ENCODE results near the gene ANO9. TPM values are rescaled to one million over a fixed set of nuclear protein-coding genes. Genes with fewer than 3 reads are reported as not detected.

The ANO9 gene
- total RNA-seq, 3 donors from 2014 or later (not counting 1 experiment from before 2014, with no cell fraction given), result 15.1 to 21.3 (median 15.1) TPM

DNA sequence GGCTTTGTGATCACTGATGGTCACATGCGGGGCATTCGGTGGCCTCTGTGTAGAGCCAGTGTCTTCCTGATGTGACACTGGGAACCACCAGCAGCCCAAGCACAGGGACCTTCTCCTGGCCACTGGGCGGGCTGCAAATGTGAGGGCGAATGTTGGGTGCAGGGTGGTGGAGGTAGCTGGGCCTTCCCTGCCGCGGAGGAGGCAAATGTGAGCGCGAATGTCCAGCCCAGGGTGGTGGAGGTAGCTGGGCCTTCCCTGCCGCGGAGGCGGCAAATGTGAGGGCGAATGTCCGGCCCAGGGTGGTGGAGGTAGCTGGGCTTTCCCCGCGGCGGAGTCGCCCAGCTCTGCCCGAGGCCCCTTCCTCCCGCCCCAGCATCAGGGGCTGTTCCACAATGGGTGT, 31.6 kb upstream of the ANO9 start:
- 97% methylated on average over 19 of the region's 19 CpGs for WGBS (ENCODE audit: insufficient coverage)
- no peak overlapping the region for H3K27ac Mint-ChIP-seq
- no peaks in the 10 kb centered on the region for H3K27me3 ChIP-seq (ENCODE audit: control insufficient read depth, insufficient read depth, low read length)
- H3K9me3 ChIP-seq (ENCODE audit: control insufficient read depth, insufficient read depth, low read length), result no peaks in the 10 kb centered on the region
- TF ChIP-seq, protein P1, sequence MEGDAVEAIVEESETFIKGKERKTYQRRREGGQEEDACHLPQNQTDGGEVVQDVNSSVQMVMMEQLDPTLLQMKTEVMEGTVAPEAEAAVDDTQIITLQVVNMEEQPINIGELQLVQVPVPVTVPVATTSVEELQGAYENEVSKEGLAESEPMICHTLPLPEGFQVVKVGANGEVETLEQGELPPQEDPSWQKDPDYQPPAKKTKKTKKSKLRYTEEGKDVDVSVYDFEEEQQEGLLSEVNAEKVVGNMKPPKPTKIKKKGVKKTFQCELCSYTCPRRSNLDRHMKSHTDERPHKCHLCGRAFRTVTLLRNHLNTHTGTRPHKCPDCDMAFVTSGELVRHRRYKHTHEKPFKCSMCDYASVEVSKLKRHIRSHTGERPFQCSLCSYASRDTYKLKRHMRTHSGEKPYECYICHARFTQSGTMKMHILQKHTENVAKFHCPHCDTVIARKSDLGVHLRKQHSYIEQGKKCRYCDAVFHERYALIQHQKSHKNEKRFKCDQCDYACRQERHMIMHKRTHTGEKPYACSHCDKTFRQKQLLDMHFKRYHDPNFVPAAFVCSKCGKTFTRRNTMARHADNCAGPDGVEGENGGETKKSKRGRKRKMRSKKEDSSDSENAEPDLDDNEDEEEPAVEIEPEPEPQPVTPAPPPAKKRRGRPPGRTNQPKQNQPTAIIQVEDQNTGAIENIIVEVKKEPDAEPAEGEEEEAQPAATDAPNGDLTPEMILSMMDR (IDR thresholded peaks at IDR 0.05), result no peak
- no peak for ATAC-seq
- H3K4me1 ChIP-seq (ENCODE audit: control insufficient read depth, insufficient read depth, low read length), result no peaks in the 10 kb centered on the region
- H3K27me3 Mint-ChIP-seq (ENCODE audit: low read depth in 2 of 2), result no peaks in the 10 kb centered on the region
- no peaks in the 10 kb centered on the region for H3K4me1 Mint-ChIP-seq
- H3K36me3 Mint-ChIP-seq, result no peaks in the 10 kb centered on the region
- no peaks in the 10 kb centered on the region for H3K36me3 ChIP-seq (ENCODE audit: control insufficient read depth, insufficient read depth, low read length)
- H3K4me3 ChIP-seq (ENCODE audit: low read length), result no peak overlapping the region
- no peak for DNase-seq
- no peak overlapping the region for H3K27ac ChIP-seq (ENCODE audit: low read length)
- no peak overlapping the region for H3K4me3 Mint-ChIP-seq
- H3K9me3 Mint-ChIP-seq, result no peaks in the 10 kb centered on the region
- intact Hi-C loops (cut with micrococcal nuclease), result no loop called here

DNA sequence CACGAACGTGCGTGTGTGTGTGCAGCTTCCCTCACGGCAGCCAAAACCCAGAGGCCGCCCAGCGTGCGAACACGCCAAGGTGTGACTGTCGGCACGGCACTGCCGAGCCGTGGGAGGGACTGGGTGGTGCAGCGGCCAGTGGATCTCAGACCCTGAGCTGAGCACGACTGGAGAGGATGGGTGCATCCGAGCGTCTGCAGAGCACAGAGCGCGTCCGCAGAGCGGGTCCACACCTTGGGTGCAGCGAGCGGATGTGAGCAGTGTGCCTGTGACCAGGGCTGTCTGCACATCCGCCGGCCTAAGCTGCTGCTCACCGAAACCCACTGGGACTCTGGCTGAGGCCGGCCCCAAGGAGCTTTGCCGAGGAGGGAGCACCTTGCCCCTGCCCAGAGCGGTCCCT, 31.0 kb upstream of the ANO9 start:
- H3K27me3 Mint-ChIP-seq (ENCODE audit: low read depth in 2 of 2), result no peaks in the 10 kb centered on the region
- H3K4me1 Mint-ChIP-seq, result no peaks in the 10 kb centered on the region
- Histone ChIP-seq H3K36me3 (ENCODE audit: control insufficient read depth, insufficient read depth, low read length) (no peaks in the 10 kb centered on the region), H3K27me3 (ENCODE audit: control insufficient read depth, insufficient read depth, low read length) (no peaks in the 10 kb centered on the region), H3K27ac (ENCODE audit: low read length) (no peak overlapping the region), H3K9me3 (ENCODE audit: control insufficient read depth, insufficient read depth, low read length) (no peaks in the 10 kb centered on the region), H3K4me3 (ENCODE audit: low read length) (no peak overlapping the region), H3K4me1 (ENCODE audit: control insufficient read depth, insufficient read depth, low read length) (no peaks in the 10 kb centered on the region)
- intact Hi-C loops (cut with micrococcal nuclease), result no loop called here
- H3K9me3 Mint-ChIP-seq, result no peaks in the 10 kb centered on the region
- TF ChIP-seq, protein P1 (IDR thresholded peaks at IDR 0.05), result no peak
- H3K27ac Mint-ChIP-seq, result no peak overlapping the region
- no peaks in the 10 kb centered on the region for H3K36me3 Mint-ChIP-seq
- ATAC-seq (no peak), DNase-seq (no peak)
- 97% methylated on average over 28 of the region's 28 CpGs for WGBS (ENCODE audit: insufficient coverage)
- no peak overlapping the region for H3K4me3 Mint-ChIP-seq

DNA sequence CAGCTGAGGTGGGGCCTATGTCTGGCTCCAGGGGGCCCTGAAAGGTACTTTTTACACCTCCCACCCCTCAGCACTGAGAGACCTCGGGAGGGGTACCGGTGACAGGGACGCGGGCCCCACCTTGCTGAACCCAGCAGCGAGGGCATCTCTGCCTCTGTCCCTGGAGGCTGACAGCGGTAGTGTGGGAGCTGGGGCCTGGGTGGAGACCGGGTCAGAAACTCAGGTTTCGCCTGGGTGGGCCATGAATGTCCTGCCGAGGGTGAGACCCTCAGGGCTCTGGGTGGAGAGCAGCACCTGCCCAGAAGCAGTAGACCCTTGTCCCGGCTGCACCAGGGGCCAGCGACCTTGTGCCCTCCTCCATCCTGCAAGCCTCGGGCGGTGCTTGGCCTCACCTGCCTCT, 30.5 kb upstream of the ANO9 start:
- Mint-ChIP-seq H3K4me3 (no peak overlapping the region), H3K36me3 (no peaks in the 10 kb centered on the region), H3K9me3 (no peaks in the 10 kb centered on the region), H3K27me3 (ENCODE audit: low read depth in 2 of 2) (no peaks in the 10 kb centered on the region), H3K27ac (no peak overlapping the region), H3K4me1 (no peaks in the 10 kb centered on the region)
- no peaks in the 10 kb centered on the region for H3K9me3 ChIP-seq (ENCODE audit: control insufficient read depth, insufficient read depth, low read length)
- no peak for DNase-seq
- no peaks in the 10 kb centered on the region for H3K27me3 ChIP-seq (ENCODE audit: control insufficient read depth, insufficient read depth, low read length)
- H3K36me3 ChIP-seq (ENCODE audit: control insufficient read depth, insufficient read depth, low read length), result no peaks in the 10 kb centered on the region
- intact Hi-C loops (cut with micrococcal nuclease), result no loop called here
- no peak overlapping the region for H3K27ac ChIP-seq (ENCODE audit: low read length)
- WGBS (ENCODE audit: insufficient coverage), result 94% methylated on average over 13 of the region's 13 CpGs
- TF ChIP-seq, protein P1 (IDR thresholded peaks at IDR 0.05), result no peak
- no peaks in the 10 kb centered on the region for H3K4me1 ChIP-seq (ENCODE audit: control insufficient read depth, insufficient read depth, low read length)
- no peak for ATAC-seq
- H3K4me3 ChIP-seq (ENCODE audit: low read length), result no peak overlapping the region

DNA sequence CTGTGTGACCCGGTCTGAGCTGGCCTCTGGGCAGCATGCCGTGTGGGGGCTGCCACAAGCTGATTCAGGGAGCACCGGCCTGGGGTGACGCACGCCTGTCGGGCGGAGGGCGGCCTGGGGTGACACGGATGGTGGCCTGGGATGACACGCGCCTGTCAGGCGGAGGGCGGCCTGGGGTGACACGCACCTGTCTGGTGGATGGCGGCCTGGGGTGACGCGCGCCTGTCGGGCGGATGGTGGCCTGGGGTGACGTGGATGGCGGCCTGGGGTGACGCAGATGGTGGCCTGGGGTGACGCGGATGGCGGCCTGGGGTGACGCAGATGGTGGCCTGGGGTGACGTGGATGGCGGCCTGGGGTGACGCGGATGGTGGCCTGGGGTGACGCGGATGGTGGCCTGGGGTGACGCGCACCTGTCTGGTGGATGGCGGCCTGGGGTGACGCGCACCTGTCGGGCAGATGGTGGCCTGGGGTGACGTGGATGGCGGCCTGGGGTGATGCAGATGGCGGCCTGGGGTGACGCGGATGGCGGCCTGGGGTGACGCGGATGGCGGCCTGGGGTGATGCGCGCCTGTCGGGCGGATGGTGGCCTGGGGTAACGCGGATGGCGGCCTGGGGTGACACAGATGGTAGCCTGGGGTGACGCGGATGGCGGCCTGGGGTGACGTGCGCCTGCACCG, 29.8 kb upstream of the ANO9 start:
- 96% methylated on average over 61 of the region's 61 CpGs for WGBS (ENCODE audit: insufficient coverage)
- intact Hi-C loops (cut with micrococcal nuclease), result no loop called here
- Mint-ChIP-seq H3K27ac (no peak overlapping the region), H3K4me1 (no peaks in the 10 kb centered on the region), H3K9me3 (no peaks in the 10 kb centered on the region), H3K36me3 (no peaks in the 10 kb centered on the region), H3K27me3 (ENCODE audit: low read depth in 2 of 2) (no peaks in the 10 kb centered on the region), H3K4me3 (no peak overlapping the region)
- DNase-seq (no peak), ATAC-seq (no peak)
- TF ChIP-seq, protein P1 (IDR thresholded peaks at IDR 0.05), result no peak
- no peaks in the 10 kb centered on the region for H3K36me3 ChIP-seq (ENCODE audit: control insufficient read depth, insufficient read depth, low read length)
- no peak overlapping the region for H3K4me3 ChIP-seq (ENCODE audit: low read length)
- H3K4me1 ChIP-seq (ENCODE audit: control insufficient read depth, insufficient read depth, low read length), result no peaks in the 10 kb centered on the region
- no peak overlapping the region for H3K27ac ChIP-seq (ENCODE audit: low read length)
- H3K9me3 ChIP-seq (ENCODE audit: control insufficient read depth, insufficient read depth, low read length), result no peaks in the 10 kb centered on the region
- H3K27me3 ChIP-seq (ENCODE audit: control insufficient read depth, insufficient read depth, low read length), result no peaks in the 10 kb centered on the region

All from natural killer cell (primary cell).